Left lobe of liver (tissue), 2 donors: ENCODE results near the gene ZNF654. TPM values are rescaled to one million over a fixed set of nuclear protein-coding genes. Genes with fewer than 3 reads are reported as not detected.
A peak's percentile ranks its signal among the peaks of the same experiment; 100 is the strongest.
"Not testable (repeated sequence)": the region's sequence is repeated elsewhere in the genome, so short reads cannot be mapped to it uniquely, and the experiment has no call there.

Experiments
- ATAC-seq: fragments of 200-7000 bp; cut with Tn5 transposase; one replicate; pipeline ENCODE4 v1.9.1; 2020; ENCODE audit warnings: mild to moderate bottlenecking, moderate library complexity
- DNase-seq: peaks from one replicate; pipeline ENCODE4 v3.0.0-alpha.2; 2020; ENCODE audit warnings: low spot score
- total RNA-seq: library from RNA; stranded (reverse); gene quantifications from one replicate; pipeline ENCODE4 v1.2.1, GENCODE V29; 2021
- donor health status: DM: no; HTN: no; CAD: no; lungs with moderate emphysema.
- donor health status: DM: no; HTN: yes; CAD: no.

Gene ZNF654
- total RNA-seq = 7.2 TPM

- ATAC-seq (peak; percentile 90), DNase-seq (peak; percentile 100)
Measured at GRCh38 chr3:88058581-88059379, at the start of gene ZNF654, which contains the start of gene CGGBP1. TSS of gene ZNF654 (plus strand) at chr3:88059255. CDS start at chr3:88059320, 65 bp downstream. TSS of gene CGGBP1 (minus strand) at chr3:88059005. CDS start at chr3:88055976, 3,029 bp downstream.

DNA sequence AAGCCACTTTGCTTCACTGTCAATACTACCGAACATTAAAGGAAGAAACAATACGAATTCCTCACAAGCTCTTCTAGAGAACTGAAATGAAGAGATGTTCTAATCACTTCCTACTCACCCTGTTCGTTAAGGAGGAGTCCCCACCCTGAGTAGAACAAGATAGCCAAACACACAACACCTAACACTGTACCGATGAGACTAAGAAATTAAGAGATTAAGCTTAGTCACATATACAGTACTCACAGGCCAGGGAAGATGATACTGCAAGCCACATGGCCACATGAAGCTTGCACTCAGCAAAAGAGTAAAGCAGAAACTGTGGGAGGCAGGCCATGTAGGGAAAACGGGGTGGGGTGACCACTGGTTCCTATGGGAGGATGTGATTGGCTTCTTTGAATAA is 48.2 kb upstream of the ZNF654 start:
- no peak for DNase-seq
- no peak for ATAC-seq

- peak; percentile 100 for ATAC-seq
Measured at GRCh38 chr3:88013592-88013991, 45.5 kb upstream of the ZNF654 start.

DNA sequence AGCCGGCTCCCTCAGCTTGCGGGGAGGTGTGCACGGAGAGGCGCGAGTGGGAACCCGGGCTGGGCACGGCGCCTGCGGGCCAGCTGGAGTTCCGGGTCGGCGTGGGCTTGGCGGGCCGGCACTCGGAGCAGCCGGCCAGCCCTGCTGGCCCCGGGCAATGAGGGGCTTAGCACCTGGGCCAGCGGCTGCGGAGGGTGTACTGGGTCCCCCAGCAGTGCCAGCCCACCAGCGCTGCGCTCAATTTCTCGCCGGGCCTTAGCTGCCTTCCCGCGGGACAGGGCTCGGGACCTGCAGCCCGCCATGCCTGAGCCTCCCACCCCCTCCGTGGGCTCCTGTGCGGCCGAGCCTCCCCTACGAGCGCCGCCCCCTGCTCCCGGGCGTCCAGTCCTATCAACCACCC is 43.4 kb upstream of the ZNF654 start:
- DNase-seq, ATAC-seq: not testable (repeated sequence)

More at GRCh38 chr3:88013592-88013991, 45.5 kb upstream of the ZNF654 start:
- peak; percentile 59 for DNase-seq

DNA sequence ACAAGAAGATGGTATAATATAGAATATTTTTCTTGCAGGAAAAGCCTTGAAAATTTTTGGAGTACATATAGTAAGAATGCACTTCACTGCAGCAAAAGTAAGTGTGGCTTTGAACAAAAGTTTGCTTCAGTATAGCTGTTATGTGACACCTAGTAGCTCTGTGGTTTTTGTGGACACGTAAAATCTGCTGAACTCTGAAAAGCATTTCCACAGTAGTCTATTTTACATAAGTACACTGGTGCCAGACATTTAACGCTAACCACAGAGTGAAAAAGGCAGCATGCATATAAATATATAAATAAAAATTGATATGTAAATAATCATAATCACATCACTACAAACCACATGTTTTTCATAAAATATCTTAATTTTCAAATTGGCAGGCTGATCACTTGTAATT is 40.0 kb upstream of the ZNF654 start:
- ATAC-seq = no peak
- DNase-seq = no peak

DNA sequence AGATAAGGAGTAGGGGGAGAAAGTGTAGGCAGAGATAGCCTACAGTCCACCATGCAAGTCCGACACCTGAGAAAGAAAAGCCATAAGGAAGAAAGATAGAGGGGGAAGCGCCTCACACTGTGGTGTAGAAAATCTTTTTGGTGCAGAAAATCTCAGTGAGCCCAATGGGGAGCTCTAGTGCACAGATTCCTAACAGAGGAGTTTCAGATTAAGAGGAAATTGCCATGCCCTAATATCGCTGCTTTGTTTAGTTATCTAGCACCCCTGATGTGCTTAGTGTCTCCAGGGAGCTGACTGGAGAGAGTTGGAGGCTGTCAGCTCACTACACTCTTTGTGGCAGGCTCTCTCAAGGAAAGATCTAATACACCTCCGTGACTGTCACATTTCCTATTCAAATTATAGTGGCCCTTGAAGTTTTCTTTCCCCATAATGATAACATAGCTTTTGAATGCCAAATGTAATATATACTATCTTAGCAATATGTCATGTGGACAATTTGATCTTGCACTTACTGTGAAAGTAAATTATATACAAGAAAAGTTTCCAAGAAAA is 34.0 kb upstream of the ZNF654 start:
- ATAC-seq = no peak

GRCh38 chr3:88028876-88029275 is 30.2 kb upstream of the ZNF654 start:
- no peak for ATAC-seq
- no peak for DNase-seq

More for the DNA sequence above, 34.0 kb upstream of the ZNF654 start:
- DNase-seq = no peak

DNA sequence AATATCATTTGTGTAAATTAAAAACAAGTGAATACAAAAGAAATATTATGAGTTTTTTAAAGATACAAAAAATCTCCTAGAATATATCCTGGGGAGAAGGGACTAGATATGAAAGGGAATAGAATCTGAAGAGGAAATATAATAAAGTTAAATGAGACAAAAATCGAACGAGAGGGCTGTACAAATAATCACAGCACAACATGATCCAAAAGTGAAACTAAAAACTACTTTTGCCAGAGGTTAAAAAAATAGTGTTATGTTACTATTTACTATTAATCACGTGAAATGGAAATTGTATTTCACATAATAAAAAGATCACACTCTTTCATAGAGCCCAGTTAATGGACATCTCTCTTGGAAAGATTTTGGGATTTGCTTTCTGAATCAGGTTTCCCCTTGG is 28.8 kb upstream of the ZNF654 start:
- ATAC-seq (peak; percentile 42), DNase-seq (no peak)

GRCh38 chr3:88031642-88032077 is 27.4 kb upstream of the ZNF654 start:
- DNase-seq (no peak), ATAC-seq (peak; percentile 85)

GRCh38 chr3:88032245-88032644 is 26.8 kb upstream of the ZNF654 start:
- ATAC-seq = peak; percentile 11
- DNase-seq = no peak

DNA sequence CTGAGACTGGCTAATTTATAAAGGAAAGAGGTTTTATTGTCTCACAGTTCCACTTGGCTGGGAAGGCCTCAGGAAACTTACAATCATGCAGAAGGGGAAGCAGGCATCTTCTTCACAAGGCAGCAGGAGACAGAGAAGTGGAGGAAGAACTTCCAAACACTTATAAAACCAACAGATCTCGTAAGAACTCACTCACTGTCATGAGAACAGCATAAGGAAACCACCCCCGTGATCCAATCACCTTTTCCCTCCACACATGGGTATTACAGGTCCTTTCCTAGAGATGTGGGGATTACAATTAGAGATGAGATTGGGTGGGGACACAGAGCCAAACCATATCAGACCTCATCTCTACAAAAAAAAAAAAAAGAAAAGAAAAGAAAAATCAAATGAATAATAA is 26.0 kb upstream of the ZNF654 start:
- DNase-seq = no peak
- no peak for ATAC-seq

- DNase-seq (no peak), ATAC-seq (no peak)
Measured at GRCh38 chr3:88033808-88034207, 25.2 kb upstream of the ZNF654 start.

GRCh38 chr3:88034491-88035275 is 24.4 kb upstream of the ZNF654 start:
- ATAC-seq = no peak
- no peak for DNase-seq

DNA sequence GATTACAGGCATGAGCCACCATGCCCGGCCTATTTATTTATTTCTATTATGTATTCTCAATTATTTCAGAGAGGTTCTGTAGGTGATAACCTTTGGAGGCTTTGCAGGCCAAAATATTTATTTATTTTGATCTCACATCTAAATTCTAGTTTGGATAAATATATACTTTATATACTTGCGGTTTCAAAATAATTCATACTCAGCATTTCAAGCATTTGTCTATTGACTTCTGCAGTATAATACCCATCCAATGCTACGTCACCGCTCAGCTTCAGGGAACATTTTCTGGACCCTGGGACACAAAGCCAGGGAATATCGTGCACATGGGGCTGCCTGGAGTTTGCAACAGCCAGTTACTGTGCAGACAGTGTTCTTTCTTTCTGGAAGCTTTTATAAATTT is 22.8 kb upstream of the ZNF654 start:
- no peak for DNase-seq
- no peak for ATAC-seq

DNA sequence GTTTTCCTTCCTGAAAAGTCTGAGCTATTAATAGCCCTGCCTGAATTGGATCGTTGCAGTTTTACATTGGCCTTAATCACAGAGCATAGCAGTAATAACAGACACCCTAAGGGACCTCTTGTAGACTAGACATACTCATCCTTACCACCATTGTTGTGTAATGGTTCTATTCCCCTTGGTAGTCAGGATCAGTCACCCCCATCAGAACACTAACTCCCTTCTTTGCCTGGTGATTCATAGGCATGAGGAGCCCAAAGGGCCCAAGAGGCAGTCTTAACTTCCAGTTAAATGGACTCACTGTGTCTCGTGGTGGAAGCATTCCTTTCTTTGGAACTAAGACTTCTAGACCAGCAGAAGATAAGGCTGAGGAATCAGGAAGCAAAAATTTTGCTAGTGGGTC is 20.5 kb upstream of the ZNF654 start:
- no peak for ATAC-seq
- DNase-seq = no peak

DNA sequence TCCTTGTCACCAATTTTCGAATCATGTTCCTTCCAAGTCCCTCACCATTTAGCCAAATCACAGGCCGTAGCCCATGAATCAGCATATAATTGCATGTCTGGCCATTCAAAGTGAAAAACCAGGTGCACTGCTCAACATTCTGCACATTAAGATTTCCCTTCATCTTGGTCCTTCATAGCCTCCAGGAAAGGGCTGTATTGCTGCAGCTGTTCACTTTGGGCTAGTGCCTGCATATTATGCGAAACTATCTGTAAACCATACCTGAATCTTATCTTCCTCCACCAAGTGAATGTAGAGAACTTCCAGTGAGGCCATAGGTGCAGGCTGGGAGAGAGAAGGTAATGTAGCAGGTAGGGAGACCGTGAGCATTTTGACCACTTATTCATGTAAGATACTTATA is 18.5 kb upstream of the ZNF654 start:
- no peak for DNase-seq
- no peak for ATAC-seq

DNA sequence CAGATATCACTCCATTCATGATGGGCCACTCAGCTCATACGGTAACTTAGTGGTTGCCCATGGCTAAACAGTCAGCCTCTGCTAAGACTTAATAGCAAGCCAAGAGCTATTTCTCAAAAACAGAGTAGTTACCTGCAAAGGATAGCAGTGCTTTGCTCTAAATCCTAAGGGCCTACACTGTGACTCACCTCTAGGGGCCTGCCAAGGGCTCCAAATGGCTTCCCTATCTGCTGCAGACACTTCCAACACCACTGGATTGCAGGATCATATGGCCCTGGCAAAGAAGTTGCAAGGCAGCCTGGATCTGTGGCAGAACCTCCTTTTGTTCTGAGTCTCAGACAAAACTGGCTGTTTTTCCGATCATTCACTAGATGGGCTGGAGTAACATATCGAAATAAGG is 18.1 kb upstream of the ZNF654 start:
- no peak for ATAC-seq
- DNase-seq = no peak

DNA sequence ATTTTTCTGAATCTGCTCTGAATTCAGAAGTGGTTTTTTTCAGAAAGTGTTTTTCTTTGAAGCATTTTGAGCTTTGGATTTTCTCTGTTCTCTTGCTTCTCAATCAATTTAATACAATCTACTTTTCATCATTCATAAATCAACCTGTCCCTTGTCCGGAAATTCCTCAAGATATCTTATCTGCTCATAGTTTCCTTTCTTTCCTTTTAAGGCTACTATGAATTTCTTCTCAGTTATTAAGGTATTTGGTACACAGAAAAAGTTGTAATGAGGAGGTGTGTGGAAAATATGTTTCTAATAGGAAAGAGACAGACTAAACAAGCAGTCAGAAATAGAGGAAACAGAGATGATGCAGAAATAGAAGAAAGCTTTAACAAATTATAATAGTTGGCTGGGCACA is 14.6 kb upstream of the ZNF654 start:
- DNase-seq (no peak), ATAC-seq (no peak)

DNA sequence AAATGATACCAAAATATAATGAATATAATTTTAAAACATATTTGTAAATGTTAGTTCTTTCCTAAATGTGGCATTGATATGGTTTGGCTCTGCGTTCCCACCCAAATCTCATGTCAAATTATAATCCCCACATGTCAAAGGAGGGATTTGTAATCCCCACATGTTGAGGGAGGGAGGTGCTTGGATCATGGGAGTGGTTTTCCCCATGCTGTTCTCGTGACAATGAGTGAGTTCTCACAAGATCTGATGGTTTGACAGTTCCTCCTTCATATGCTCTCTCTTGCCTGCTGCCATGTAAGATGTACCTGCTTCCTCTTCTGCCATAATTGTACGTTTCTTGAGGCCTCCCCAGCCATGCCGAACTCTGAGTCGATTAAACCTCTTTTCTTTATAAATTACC is 12.3 kb upstream of the ZNF654 start:
- no peak for ATAC-seq
- DNase-seq = no peak

- no peak for ATAC-seq
- DNase-seq = no peak
Measured at GRCh38 chr3:88057630-88058305, 1.3 kb upstream of the ZNF654 start.

- no peak for DNase-seq
- no peak for ATAC-seq
Measured at GRCh38 chr3:88058306-88058580, 812 bp upstream of the ZNF654 start.
